HG03066 (cell line): ENCODE data around the gene AQP7.
"Not testable (repeated sequence)": the region's sequence is repeated elsewhere in the genome, so short reads cannot be mapped to it uniquely, and the experiment has no call there.

Experiments
- ATAC-seq: cut with Tn5 transposase; IDR thresholded peaks from one replicate; pipeline ENCODE4 v1.9.1; 2021; ENCODE audit warnings: low read depth; ENCODE audit not compliant: unreplicated experiment

The AQP7 gene

DNA sequence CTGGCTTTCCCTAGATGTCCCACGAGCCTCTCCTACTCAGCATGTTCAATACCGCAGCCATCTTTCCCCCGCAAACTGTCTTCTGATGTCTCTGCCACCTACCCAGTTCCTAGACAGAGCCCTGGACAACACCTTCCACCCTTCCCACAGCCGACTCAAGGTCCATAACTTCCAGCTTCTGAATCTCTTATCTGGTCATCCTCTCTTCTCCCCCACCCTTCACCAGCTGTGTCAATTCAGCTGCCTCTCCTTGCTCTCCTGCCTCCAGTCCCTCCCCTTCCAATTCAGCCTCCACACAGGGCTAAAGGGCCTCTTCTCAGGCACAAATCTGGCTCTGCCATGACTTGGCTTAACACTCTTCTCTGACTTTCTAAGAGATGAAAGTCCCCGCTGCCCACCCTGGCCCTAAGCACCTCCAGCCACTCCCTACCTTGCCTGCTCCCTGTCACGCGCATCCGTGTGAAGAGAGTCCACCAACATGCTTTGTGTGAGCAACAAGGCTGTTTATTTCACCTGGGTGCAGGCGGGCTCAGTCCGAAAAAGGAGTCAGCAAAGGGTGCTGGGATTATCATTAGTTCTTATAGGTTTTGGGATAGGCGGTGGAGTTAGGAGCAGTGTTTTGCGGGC, 25.2 kb downstream of the AQP7 start:
- ATAC-seq = no peak

DNA sequence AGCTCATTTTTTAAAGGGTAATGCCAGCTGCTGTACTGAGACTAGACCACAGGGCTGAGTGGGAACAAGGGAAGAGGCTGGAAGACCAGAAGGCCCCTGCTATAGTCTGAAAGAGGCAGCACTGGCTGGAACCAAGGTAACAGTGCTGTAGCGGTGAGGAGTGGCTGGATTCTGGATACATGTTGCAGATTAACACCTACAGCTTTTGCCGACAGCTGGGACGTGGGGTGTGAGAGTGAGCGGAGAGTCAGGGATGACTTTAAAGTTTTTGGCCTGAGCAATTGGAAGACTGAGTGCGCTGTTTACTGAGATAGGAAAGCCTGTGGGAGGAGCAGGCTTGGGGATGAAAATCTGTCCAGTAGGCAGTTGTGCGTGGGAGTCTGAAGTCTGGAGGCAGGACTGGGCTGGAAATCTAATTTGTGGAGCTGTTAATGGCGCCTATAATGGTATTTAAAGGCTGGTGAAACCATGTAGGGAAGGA, 26.5 kb downstream of the AQP7 start:
- no peak for ATAC-seq

DNA sequence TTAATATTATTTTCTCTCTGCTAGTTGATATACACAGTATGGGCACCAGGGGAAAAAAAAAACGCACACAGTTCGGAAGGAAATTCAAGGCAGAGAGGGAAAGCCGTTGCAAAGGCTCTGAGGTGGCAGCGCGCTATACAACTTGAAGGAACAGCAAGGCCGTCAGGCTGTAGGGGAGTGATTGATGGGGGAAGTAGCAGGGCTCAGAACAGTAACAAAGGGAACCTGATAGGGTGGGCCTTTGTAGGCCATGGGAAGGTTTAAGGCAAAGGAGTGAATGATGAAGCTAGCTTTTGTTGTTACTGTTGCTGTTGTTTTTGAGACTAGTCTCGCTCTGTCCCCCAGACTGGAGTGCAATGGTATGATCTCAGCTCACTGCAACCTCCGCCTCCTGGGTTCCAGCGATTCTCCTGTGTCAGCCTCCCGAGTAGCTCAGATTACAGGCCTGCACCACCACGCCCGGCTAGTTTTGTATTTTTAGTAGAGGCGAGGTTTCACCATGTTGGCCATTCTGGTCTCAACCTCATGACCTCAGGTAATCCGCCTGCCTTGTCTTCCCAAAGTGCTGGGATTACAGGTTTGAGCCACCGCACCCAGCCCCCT, 27.0 kb downstream of the AQP7 start:
- ATAC-seq = no peak

DNA sequence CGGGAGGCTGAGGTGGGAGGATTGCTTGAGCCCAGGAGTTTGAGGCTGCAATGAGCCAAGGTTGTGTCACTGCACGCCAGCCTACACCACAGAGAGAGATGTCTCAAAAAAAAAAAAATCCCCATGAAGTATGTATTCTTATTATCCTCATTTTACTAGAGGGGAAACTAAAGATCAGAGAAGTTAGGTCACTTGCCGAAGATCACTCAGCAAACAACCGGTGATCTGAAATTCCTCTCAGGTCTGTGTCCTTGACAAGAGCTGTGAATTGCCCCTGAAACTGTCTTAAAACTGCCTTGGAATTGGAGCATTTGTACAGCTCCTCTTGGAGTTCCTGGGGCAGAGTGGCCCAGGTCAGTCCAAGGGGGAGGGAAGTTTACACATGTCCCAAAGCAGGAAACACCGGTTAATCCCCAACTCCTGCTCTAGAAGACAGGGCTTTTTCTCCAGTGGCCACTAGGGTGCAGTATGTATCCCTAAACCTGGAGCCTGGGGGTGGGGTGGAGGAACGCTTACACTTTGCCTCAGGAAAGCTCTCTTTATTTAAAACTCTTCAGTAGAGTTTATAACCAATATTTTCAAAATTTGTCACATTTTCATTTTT, 27.6 kb downstream of the AQP7 start:
- ATAC-seq = peak; percentile 66

DNA sequence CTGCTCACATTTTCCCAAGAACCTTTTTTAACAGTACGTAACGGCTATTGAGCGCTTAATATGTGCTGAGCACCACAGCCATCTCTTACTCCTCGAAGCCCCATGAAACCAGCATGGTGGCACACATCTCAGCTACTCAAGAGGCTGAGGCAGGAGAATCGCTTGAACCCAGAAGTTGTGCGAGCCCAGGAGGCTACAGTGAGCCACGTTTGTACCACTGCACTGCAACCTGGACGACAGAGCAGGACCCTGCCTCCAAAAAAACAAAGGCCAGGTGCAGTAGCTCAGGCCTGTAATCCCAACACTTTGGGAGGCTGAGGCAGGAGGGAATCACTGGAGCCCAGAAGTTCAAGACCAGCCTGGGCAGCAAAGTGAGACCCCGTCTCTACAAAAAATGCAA, 28.2 kb downstream of the AQP7 start:
- ATAC-seq = no peak

DNA sequence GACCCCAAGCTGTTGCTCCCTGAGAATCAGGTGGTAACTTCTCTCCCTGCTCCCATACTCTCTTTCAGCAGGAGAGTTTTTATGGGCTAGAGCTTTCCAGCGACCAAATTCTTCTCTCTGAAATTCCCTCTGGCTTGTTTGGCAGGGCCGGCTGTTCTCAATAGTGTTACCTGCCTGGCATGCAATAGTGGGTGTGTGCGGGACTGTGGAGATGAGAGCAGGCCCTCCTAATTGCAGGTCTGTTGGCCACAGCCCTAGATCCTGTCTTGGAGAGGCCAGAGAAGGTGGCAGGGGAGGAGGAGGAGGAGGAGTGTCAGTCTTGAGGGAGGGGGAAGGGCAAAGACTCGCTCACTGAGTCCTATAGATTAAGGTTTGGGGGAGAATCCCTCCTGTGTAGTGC, 29.5 kb downstream of the AQP7 start:
- ATAC-seq = no peak

DNA sequence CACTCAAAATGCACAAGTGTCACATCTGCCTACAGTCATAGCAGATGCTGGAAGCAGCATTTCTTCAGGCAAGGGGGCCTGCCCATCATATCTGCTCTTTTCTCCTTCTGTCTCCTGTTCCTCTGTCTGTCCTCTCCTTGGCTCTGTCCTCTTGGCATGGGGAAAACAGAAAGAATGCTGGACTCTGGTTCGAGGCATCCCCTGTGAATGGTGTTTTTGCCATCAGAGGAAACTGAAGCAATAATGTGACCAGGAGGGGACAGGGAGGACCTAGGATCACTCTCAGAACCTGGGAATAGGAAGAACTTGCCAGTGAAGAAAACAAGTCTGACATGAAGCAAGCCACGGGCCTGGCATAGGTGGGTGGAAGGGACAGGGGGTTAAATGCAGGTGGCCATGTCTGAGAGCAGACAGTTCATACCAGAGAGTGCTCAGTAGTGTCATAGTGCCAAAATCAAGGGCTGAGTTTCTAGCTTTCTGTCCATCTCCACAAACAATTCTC, 35.3 kb downstream of the AQP7 start:
- no peak for ATAC-seq

DNA sequence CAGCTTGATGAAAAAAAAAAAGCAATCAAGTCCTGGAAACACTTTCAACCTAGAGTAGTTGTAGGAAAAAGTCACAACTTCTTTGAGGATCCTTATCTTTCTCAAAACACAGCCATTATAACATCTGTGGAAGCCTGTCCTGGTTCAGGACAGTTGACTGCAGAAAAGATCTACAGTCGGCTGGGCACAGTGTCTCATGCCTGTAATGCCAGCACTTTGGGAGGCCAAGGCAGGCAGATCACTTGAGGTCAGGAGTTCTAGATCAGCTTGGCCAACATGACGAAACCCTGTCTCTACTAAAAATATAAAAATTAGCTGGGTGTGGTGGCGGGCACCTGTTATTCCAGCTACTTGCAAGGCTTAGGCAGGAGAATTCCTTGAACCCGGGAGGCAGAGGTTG, 37.6 kb downstream of the AQP7 start:
- not testable (repeated sequence) for ATAC-seq

DNA sequence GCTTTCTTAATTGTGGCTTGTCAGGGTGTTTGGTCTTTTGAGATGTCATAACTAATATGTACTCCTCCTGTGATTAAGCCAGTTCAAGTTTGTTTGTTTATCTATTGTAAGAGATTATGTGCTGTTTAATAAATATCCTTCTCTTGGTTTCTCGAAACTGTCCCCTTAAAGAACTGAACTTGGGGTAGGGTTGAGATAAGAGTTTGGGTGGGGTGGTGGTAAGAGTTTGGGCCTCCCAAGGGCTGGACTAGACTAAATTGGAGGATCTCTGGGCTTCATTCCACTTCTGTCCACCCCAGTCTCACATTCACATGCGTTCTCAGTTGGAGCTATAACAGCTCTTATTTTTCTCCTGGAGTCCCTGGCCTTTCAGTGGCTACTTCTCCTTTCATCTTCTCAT, 38.2 kb downstream of the AQP7 start:
- no peak for ATAC-seq

DNA sequence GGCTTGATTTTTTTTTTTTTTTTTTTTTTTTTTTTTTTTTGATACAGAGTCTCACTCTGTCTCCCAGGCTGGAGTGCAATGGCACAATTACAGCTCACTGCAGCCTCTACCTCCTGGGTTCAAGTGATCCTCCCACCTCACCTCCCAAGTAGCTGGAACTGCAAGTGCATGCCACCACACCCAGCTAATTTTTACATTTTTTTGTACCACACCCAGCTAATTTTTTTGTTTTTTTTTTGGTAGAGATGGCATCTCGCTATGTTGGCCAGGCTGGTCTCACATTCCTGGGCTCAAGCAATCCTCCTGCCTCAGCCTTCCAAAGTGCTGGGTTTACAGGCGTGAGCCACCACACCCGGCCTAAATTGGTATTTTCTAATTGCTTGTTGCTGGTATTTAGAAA, 43.7 kb downstream of the AQP7 start:
- not testable (repeated sequence) for ATAC-seq

DNA sequence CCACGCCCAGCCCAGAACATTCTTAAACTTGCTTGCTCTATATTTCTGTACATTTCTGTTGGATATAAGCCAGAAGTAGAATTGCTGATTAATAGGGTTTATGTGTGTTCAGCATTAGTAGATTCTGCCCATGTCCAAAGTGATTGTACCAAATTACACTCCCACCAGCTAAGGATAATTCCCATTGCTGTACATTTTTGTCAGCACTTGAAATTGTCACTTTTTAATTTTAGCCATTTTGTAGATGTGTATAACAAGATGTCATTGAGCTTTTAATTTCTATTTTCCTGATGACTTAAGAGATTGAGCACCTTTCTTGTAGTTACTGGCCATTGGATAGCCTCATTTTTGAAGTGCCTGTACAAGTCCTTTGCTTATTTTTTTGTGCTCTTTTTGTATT, 46.4 kb downstream of the AQP7 start:
- ATAC-seq = no peak

DNA sequence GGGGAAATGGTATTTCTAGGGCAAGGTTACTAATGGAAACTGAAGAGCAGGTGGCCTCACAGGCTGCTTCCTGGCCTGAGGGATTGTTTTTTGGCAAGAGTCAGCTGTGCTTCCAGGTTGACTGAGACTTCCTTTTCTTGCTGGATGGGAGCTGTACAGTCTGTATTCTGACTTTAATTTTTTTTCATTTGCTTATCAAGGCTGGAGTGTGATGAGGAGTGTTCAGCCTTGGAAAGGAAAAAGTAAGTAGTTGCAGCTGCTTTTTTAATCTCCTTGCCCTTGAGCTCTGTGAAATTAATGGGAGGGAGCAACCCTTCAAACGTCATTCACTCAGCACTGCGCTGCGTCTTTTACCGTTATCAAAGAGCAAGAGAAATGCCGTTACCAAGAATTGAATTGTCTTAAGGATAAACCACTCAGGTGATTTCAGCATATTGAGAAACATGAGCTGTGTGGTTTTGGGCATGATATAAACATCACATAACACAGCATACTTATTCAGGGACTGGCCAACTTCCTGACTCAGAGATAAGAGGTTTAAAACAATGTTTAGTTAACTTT, 47.6 kb downstream of the AQP7 start:
- ATAC-seq = no peak

DNA sequence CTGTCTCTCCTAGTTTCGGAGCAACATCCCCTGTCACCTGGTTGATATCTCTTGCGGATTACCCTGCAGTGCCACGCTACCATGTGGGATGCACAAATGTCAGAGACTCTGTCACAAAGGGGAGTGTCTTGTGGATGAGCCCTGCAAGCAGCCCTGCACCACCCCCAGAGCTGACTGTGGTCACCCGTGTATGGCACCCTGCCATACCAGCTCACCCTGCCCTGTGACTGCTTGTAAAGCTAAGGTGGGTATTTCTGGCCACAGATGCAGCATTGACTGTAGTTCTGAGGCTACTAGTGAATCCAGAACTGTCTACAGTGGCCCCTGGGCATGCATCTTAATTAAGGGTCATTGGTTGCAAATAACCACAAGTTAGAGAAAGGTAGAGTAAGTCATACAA, 50.8 kb downstream of the AQP7 start:
- ATAC-seq = no peak

DNA sequence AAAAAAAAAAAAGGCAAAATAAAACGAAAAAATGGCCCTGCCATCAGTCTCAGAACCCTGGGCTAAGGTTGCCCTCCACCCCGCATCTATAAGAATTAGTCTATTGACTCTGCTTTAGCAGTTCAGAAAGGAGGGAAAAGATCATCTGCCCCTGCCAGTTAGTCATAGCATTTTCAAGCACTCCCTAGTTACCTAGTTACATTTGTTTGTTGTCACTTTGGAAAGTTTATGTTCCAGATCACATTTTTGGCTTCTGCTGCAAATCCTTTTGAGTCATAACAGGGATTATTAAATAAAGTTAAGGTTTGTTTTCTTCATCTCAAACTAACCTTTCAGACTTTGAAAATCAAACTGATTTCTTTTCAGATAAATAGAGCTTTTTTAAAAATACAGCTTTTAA, 52.1 kb downstream of the AQP7 start:
- no peak for ATAC-seq

DNA sequence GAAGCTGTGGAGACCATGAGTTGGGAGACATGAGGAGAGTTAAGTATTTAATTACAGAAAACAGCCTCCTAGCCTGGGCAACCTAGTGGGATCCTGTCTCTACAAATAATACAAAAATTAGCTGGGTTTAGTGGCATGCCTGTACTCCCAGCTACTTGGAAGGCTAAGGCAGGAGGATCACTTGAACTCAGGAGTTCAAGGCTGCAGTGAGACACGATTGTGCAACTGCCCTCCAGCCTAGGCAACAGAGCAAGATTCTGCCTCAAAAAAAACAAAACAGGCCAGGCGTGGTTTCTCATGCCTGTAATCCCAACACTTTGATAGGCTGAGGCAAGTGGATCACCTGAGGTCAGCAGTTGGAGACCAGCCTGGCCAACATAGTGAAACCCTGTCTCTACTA, 52.6 kb downstream of the AQP7 start:
- ATAC-seq = no peak

DNA sequence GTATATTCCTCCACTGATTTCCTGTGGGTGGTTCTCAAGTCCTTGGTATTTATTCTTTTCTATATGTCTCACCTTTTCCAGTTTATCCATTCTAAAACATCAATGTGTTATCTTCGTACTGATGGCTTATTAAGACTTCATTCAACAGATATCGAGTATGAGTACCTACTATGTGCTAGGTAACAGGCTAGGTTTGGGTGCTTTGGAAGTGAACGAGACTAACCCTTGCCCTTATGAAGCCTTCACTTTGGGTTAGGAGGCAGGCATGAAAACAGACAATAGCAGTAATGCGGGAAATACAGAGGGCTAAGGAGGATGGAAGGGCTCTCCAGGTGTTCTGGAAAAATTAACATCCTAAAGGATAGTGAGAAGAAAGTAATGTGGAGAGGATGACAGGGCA, 53.4 kb downstream of the AQP7 start:
- no peak for ATAC-seq

DNA sequence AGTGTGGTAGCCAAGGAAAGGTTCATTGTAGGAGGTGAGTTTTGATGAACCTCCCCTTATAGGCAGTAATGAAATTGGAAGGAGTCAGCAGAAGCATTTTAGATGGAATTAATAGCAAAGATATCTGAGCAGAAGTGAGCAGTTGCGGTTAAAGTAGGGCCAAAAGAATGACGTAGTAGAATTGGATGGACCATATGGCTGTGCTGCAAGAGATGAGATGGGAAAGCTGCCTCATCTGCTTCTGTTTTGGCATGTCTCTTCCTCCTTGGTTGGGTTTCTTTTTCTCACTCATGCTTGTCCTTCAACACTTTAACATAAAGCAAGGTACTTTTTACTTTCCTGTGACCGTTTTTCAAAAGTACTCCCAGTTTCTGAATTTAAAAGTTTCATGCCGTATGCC, 55.8 kb downstream of the AQP7 start:
- no peak for ATAC-seq

DNA sequence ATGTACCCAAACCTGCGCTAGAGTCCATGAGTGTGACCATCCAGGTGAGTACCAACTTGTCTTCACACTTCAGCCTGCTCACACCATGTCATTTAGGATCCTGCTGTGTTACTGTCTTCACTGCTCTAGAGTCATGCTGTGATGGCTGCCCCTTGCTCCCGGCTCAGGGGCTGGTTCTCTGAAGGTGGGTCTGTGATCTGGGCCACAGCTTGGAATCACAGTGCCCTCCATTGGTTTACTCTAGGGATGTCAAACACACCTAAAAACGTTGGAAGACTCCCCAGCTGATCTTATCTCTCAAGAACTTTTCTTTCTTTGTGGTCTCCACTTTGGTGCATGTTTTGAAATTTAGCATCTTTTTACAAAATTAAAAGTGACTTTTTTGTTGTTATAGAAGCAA, 58.2 kb downstream of the AQP7 start:
- ATAC-seq = no peak

DNA sequence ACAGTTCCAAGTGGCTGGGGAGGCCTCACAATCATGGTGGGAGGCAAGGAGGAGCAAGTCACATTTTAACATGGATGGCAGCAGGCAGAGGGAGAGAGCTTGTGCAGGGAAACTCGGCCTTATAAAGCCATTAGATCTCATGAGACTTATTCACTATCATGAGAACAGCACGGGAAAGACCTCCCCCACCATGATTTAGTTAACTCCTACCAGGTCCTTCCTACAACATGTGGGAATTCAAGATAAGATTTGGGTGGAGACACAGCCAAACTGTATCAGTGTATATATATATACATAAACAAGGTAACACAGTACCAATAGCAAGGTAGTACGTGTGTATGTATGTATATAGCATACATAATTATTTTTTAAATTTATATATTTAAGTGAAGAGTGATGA, 61.2 kb downstream of the AQP7 start:
- ATAC-seq = no peak

DNA sequence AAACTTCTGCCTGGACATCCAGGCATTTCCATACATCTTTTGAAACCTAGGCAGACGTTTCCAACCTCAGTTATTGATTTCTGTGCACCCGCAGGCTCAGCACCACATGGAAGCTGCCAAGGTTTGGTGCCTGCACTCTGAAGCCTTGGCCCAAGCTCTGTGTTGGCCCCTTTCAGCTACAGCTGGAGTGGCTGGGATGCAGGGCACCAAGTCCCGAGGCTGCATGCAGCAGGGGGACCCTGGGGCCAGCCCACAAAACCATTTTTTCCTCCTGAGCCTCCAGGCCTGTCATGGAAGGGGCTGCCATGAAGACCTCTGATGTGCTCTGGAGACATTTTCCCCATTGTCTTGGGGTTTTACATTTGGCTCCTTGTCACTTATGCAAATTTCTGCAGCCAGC, 62.2 kb downstream of the AQP7 start:
- ATAC-seq = no peak
